Activated CD8-positive, alpha-beta T cell treated with anti-CD3 and anti-CD28 coated beads for 36 hours (primary cell): Measurements from ENCODE around the gene CEP57L1. TPM values are rescaled to one million over a fixed set of nuclear protein-coding genes. Genes with fewer than 3 reads are reported as not detected.

Experiments
- ATAC-seq: fragments of 200-7000 bp; cut with Tn5 transposase; one replicate; pipeline ENCODE4 v1.10.0; 2021; ENCODE audit warnings: mild to moderate bottlenecking, moderate library complexity
- CTCF ChIA-PET: fragments of 350-600 bp; sonication (Branson Sonifier 250); formaldehyde crosslinking; loops from one replicate; lab custom pipeline; 2021; ENCODE audit warnings: antibody characterized with exemption; lab: Charles Lee
- POLR2A ChIA-PET: fragments of 350-600 bp; sonication (Branson Sonifier 250); formaldehyde crosslinking; loops from one replicate; lab custom pipeline; 2021; ENCODE audit warnings: antibody characterized with exemption; lab: Charles Lee
- DNase-seq: peaks from one replicate; pipeline ENCODE4 v3.0.0-alpha.2; 2020
- H3K27ac Mint-ChIP-seq: one replicate; pipeline ENCODE4 v1.8.0; 2021; ENCODE audit warnings: mild to moderate bottlenecking, mixed read lengths
- H3K27me3 Mint-ChIP-seq: one replicate; pipeline ENCODE4 v1.8.0; 2021; ENCODE audit warnings: mixed read lengths
- H3K36me3 Mint-ChIP-seq: one replicate; pipeline ENCODE4 v1.8.0; 2021; ENCODE audit warnings: low read depth, mixed read lengths
- H3K4me1 Mint-ChIP-seq: one replicate; pipeline ENCODE4 v1.8.0; 2021; ENCODE audit warnings: low read depth, mixed read lengths
- H3K4me3 Mint-ChIP-seq: one replicate; pipeline ENCODE4 v1.8.0; 2021; ENCODE audit warnings: mild to moderate bottlenecking, moderate library complexity, mixed read lengths
- H3K9me3 Mint-ChIP-seq: one replicate; pipeline ENCODE4 v1.8.0; 2021; ENCODE audit warnings: mixed read lengths
- CTCF ChIP-seq: fragments of 200-600 bp; IDR thresholded peaks from one replicate; pipeline ENCODE4 v1.8.0; 2022; ENCODE audit warnings: antibody characterized with exemption, mild to moderate bottlenecking
- intact Hi-C: fragments of 100-400 bp; cut with micrococcal nuclease; formaldehyde crosslinking; loops from one replicate; pipeline ENCODE4 v1.10.0; 2022
- total RNA-seq, 2 experiments: library from RNA; stranded (reverse); gene quantifications; one replicate each; pipeline ENCODE4 v1.2.3, GENCODE V29; 2021

Gene CEP57L1
- total RNA-seq, 2 experiments from 2014 or later = 25.0 to 25.8 TPM

- no peak for DNase-seq
- intact Hi-C loops = no loop called here
- no peak for TF ChIP-seq CTCF
- Mint-ChIP-seq H3K27me3 (no peaks in the 10 kb centered on the region), H3K27ac (no peak overlapping the region), H3K4me3 (no peak overlapping the region), H3K9me3 (no peaks in the 10 kb centered on the region), H3K4me1 (peaks cover 26% of the 10 kb centered on the region), H3K36me3 (no peaks in the 10 kb centered on the region)
- ChIA-PET CTCF (interaction anchor here (1.0 to 1.2 kb wide), 2 partner anchors 20 to 21 kb away, joined by 3 to 4 read pairs; no protein-coding TSS in a partner anchor), POLR2A (interaction anchor here (0.6 kb wide), 1 partner anchor 38 kb away, joined by 4 read pairs; no protein-coding TSS in a partner anchor)
- ATAC-seq = no peak
Measured at GRCh38 chr6:109050447-109051102, 44.7 kb upstream of the CEP57L1 start.

GRCh38 chr6:109051301-109052017, 43.8 kb upstream of the CEP57L1 start:
- Mint-ChIP-seq H3K4me1 (peaks cover 26% of the 10 kb centered on the region), H3K27ac (no peak overlapping the region), H3K36me3 (no peaks in the 10 kb centered on the region), H3K27me3 (no peaks in the 10 kb centered on the region), H3K9me3 (no peaks in the 10 kb centered on the region), H3K4me3 (no peak overlapping the region)
- ATAC-seq (no peak), DNase-seq (no peak)
- intact Hi-C loops = no loop called here
- POLR2A ChIA-PET = interaction anchor here (0.6 to 1.1 kb wide), 3 partner anchors 39 to 937 kb away, joined by 3 to 4 read pairs (median 3); no protein-coding TSS in a partner anchor
- CTCF ChIA-PET = interaction anchor here (1.1 to 1.2 kb wide), 2 partner anchors 20 to 21 kb away, joined by 3 read pairs; no protein-coding TSS in a partner anchor
- TF ChIP-seq CTCF = no peak

- DNase-seq (no peak), ATAC-seq (no peak)
- H3K27me3 Mint-ChIP-seq = no peaks in the 10 kb centered on the region
- no peak overlapping the region for H3K4me3 Mint-ChIP-seq
- no peaks in the 10 kb centered on the region for H3K9me3 Mint-ChIP-seq
- CTCF ChIA-PET = interaction anchor here (1.1 kb wide), 1 partner anchor 21 kb away, joined by 3 read pairs; no protein-coding TSS in a partner anchor
- H3K36me3 Mint-ChIP-seq = no peaks in the 10 kb centered on the region
- H3K4me1 Mint-ChIP-seq = peaks cover 26% of the 10 kb centered on the region
- no peak for TF ChIP-seq CTCF
- H3K27ac Mint-ChIP-seq = no peak overlapping the region
- intact Hi-C loops = no loop called here
- POLR2A ChIA-PET = interaction anchor here (1.1 kb wide), 1 partner anchor 157 kb away, joined by 3 read pairs; no protein-coding TSS in a partner anchor
Measured at GRCh38 chr6:109052018-109052651, 43.2 kb upstream of the CEP57L1 start.

GRCh38 chr6:109052852-109053251, 42.5 kb upstream of the CEP57L1 start:
- POLR2A ChIA-PET = interaction anchor here (1.1 kb wide), 1 partner anchor 158 kb away, joined by 3 read pairs; no protein-coding TSS in a partner anchor
- no peak for TF ChIP-seq CTCF
- DNase-seq (no peak), ATAC-seq (no peak)
- H3K4me3 Mint-ChIP-seq = no peak overlapping the region
- H3K27ac Mint-ChIP-seq = no peak overlapping the region
- CTCF ChIA-PET = no interaction called here
- no peaks in the 10 kb centered on the region for H3K27me3 Mint-ChIP-seq
- intact Hi-C loops = no loop called here
- H3K4me1 Mint-ChIP-seq = peaks cover 26% of the 10 kb centered on the region
- no peaks in the 10 kb centered on the region for H3K9me3 Mint-ChIP-seq
- no peaks in the 10 kb centered on the region for H3K36me3 Mint-ChIP-seq
